ENCODE measurements around the gene MEIKIN. TPM values are rescaled to one million over a fixed set of nuclear protein-coding genes. Genes with fewer than 3 reads are reported as not detected.

Gene MEIKIN
- total RNA-seq (under 0.01 TPM in 1 of 2 replicates, not detected in the other), polyA plus RNA-seq (not detected in 2 replicates), polyA minus RNA-seq (ENCODE audit: low replicate concordance) (not detected in 2 replicates)
- not detected in 2 replicates for polyA plus RNA-seq (2012)

- Histone ChIP-seq H3K79me2 (ENCODE audit: control insufficient read depth, insufficient read depth, low read length) (no peaks in the 10 kb centered on the region), H2AFZ (ENCODE audit: low read length) (no peak within 1 kb of the TSS), H4K20me1 (ENCODE audit: control insufficient read depth, extremely low read depth, insufficient read depth, low read length) (no peaks in the 10 kb centered on the region), H3K36me3 (ENCODE audit: control insufficient read depth, insufficient read depth, low read length) (no peaks in the 10 kb centered on the region), H3K27me3 (ENCODE audit: control insufficient read depth, insufficient read depth, low read length) (no peaks in the 10 kb centered on the region), H3K27ac (ENCODE audit: insufficient read depth, low read length) (no peak within 1 kb of the TSS), H3K9ac (ENCODE audit: insufficient read depth, low read length) (no peak within 1 kb of the TSS), H3K4me3 (replicated peaks in 1 of 4; ENCODE audit: control extremely low read depth in 1 of 4, insufficient read depth in 1 of 4, low read depth in 3 of 4, low read length in 4 of 4) (no peak within 1 kb of the TSS), H3K9me3 (ENCODE audit: control insufficient read depth, insufficient read depth, low read depth, low read length) (no peaks in the 10 kb centered on the region), H3K4me1 (ENCODE audit: control insufficient read depth, extremely low read depth, insufficient read depth, low read length) (no peaks in the 10 kb centered on the region), H3K4me2 (ENCODE audit: extremely low read depth, insufficient read depth, low read length) (no peak within 1 kb of the TSS)
- no peak for DNase-seq (ENCODE audit: low read depth in 2 of 2)
- TF ChIP-seq CTCF (conservative IDR thresholded peaks at IDR 0.05 in 1 of 2, IDR thresholded peaks at IDR 0.05 in 1 of 2; ENCODE audit: low read depth in 1 of 2, low read length in 2 of 2), result no peak
- TF ChIP-seq EZH2 (IDR thresholded peaks at IDR 0.05; ENCODE audit: low read length, missing control alignments), result no peak
Observed at GRCh38 chr5:131945551-131946168, at the start of gene MEIKIN. MEIKIN (minus strand) TSS chr5:131945663; CDS start chr5:131945505, 158 bp downstream.

- no peak for DNase-seq (ENCODE audit: low read depth in 2 of 2)
- no peaks in the 10 kb centered on the region for H3K9me3 ChIP-seq (ENCODE audit: control insufficient read depth, insufficient read depth, low read depth, low read length)
- no peaks in the 10 kb centered on the region for H3K36me3 ChIP-seq (ENCODE audit: control insufficient read depth, insufficient read depth, low read length)
- H3K79me2 ChIP-seq (ENCODE audit: control insufficient read depth, insufficient read depth, low read length), result no peaks in the 10 kb centered on the region
- no peaks in the 10 kb centered on the region for H4K20me1 ChIP-seq (ENCODE audit: control insufficient read depth, extremely low read depth, insufficient read depth, low read length)
- peaks cover 19% of the 10 kb centered on the region for H3K27me3 ChIP-seq (ENCODE audit: control insufficient read depth, insufficient read depth, low read length)
- no peak overlapping the region for H3K27ac ChIP-seq (ENCODE audit: insufficient read depth, low read length)
- no peak overlapping the region for H3K4me3 ChIP-seq (replicated peaks in 1 of 4; ENCODE audit: control extremely low read depth in 1 of 4, insufficient read depth in 1 of 4, low read depth in 3 of 4, low read length in 4 of 4)
- no peak overlapping the region for H3K4me2 ChIP-seq (ENCODE audit: extremely low read depth, insufficient read depth, low read length)
- no peaks in the 10 kb centered on the region for H3K4me1 ChIP-seq (ENCODE audit: control insufficient read depth, extremely low read depth, insufficient read depth, low read length)
- no peak overlapping the region for H3K9ac ChIP-seq (ENCODE audit: insufficient read depth, low read length)
- TF ChIP-seq CTCF (conservative IDR thresholded peaks at IDR 0.05 in 1 of 2, IDR thresholded peaks at IDR 0.05 in 1 of 2; ENCODE audit: low read depth in 1 of 2, low read length in 2 of 2) (no peak), EZH2 (IDR thresholded peaks at IDR 0.05; ENCODE audit: low read length, missing control alignments) (no peak)
- no peak overlapping the region for H2AFZ ChIP-seq (ENCODE audit: low read length)
Observed at GRCh38 chr5:131994533-131995226, 49.2 kb upstream of the MEIKIN start.

GRCh38 chr5:131994090-131994489 lies 48.6 kb upstream of the MEIKIN start:
- TF ChIP-seq EZH2 (IDR thresholded peaks at IDR 0.05; ENCODE audit: low read length, missing control alignments) (no peak), CTCF (conservative IDR thresholded peaks at IDR 0.05 in 1 of 2, IDR thresholded peaks at IDR 0.05 in 1 of 2; ENCODE audit: low read depth in 1 of 2, low read length in 2 of 2) (no peak)
- Histone ChIP-seq H3K36me3 (ENCODE audit: control insufficient read depth, insufficient read depth, low read length) (no peaks in the 10 kb centered on the region), H3K9ac (ENCODE audit: insufficient read depth, low read length) (no peak overlapping the region), H3K4me1 (ENCODE audit: control insufficient read depth, extremely low read depth, insufficient read depth, low read length) (no peaks in the 10 kb centered on the region), H4K20me1 (ENCODE audit: control insufficient read depth, extremely low read depth, insufficient read depth, low read length) (no peaks in the 10 kb centered on the region), H3K79me2 (ENCODE audit: control insufficient read depth, insufficient read depth, low read length) (no peaks in the 10 kb centered on the region), H3K4me2 (ENCODE audit: extremely low read depth, insufficient read depth, low read length) (no peak overlapping the region), H3K4me3 (replicated peaks in 1 of 4; ENCODE audit: control extremely low read depth in 1 of 4, insufficient read depth in 1 of 4, low read depth in 3 of 4, low read length in 4 of 4) (no peak overlapping the region), H3K27me3 (ENCODE audit: control insufficient read depth, insufficient read depth, low read length) (peaks cover 19% of the 10 kb centered on the region), H3K9me3 (ENCODE audit: control insufficient read depth, insufficient read depth, low read depth, low read length) (no peaks in the 10 kb centered on the region), H2AFZ (ENCODE audit: low read length) (no peak overlapping the region), H3K27ac (ENCODE audit: insufficient read depth, low read length) (no peak overlapping the region)
- DNase-seq (ENCODE audit: low read depth in 2 of 2), result no peak

Data from fibroblast of lung (primary cell).